Astrocyte (in vitro differentiated cells and primary cell): ENCODE data around the gene STX3. TPM values are rescaled to one million over a fixed set of nuclear protein-coding genes. Genes with fewer than 3 reads are reported as not detected.

Source experiments
- DNase-seq: peaks from one replicate; pipeline ENCODE4 v3.0.0-alpha.2; 2010; ENCODE audit warnings: low read depth
- FAIRE-seq: peaks from 2 replicates; lab custom pipeline; 2011; peaks lifted over from hg19 to GRCh38; lab: Jason Lieb, UNC
- H2AFZ ChIP-seq: 2 replicates; pipeline ENCODE4 v1.6.0; 2012; ENCODE audit warnings: low read depth, low read length, inconsistent platforms
- H3K27ac ChIP-seq: 2 replicates; pipeline ENCODE4 v1.5.1; 2011; ENCODE audit warnings: low read depth, low read length, inconsistent platforms
- H3K27me3 ChIP-seq: 2 replicates; pipeline ENCODE4 v1.6.0; 2011; ENCODE audit warnings: low read length, inconsistent platforms; ENCODE audit not compliant: insufficient read depth
- H3K36me3 ChIP-seq: 2 replicates; pipeline ENCODE4 v1.5.1; 2011; ENCODE audit warnings: low read length, inconsistent platforms; ENCODE audit not compliant: insufficient read depth
- H3K4me1 ChIP-seq: 2 replicates; pipeline ENCODE4 v1.5.1; 2011; ENCODE audit warnings: low read length, inconsistent platforms; ENCODE audit not compliant: insufficient read depth
- H3K4me2 ChIP-seq: 2 replicates; pipeline ENCODE4 v1.6.0; 2012; ENCODE audit warnings: low read length, inconsistent platforms
- H3K4me3 ChIP-seq: 2 replicates; pipeline ENCODE4 v1.5.1; 2011; ENCODE audit warnings: low read depth, mild to moderate bottlenecking, low read length, inconsistent platforms; ENCODE audit not compliant: insufficient read depth
- H3K79me2 ChIP-seq: 2 replicates; pipeline ENCODE4 v1.6.0; 2012; ENCODE audit warnings: mild to moderate bottlenecking, low read length, inconsistent platforms; ENCODE audit not compliant: insufficient read depth
- H3K9ac ChIP-seq: 2 replicates; pipeline ENCODE4 v1.6.0; 2012; ENCODE audit warnings: mild to moderate bottlenecking, low read length, inconsistent platforms
- H3K9me3 ChIP-seq: 2 replicates; pipeline ENCODE4 v1.5.1; 2012; ENCODE audit warnings: low read depth, mild to moderate bottlenecking, low read length, inconsistent platforms; ENCODE audit not compliant: insufficient read depth
- H4K20me1 ChIP-seq: 2 replicates; pipeline ENCODE4 v1.6.0; 2012; ENCODE audit warnings: low read length, inconsistent platforms; ENCODE audit not compliant: insufficient read depth
- H3K27ac Mint-ChIP-seq: one replicate; pipeline ENCODE4 v1.8.0; 2021; ENCODE audit warnings: mild to moderate bottlenecking, mixed read lengths; ENCODE audit not compliant: unreplicated experiment
- H3K27me3 Mint-ChIP-seq: one replicate; pipeline ENCODE4 v1.8.0; 2021; ENCODE audit warnings: low read depth, mixed read lengths; ENCODE audit not compliant: unreplicated experiment
- H3K36me3 Mint-ChIP-seq: one replicate; pipeline ENCODE4 v1.8.0; 2021; ENCODE audit warnings: low read depth, mixed read lengths; ENCODE audit not compliant: unreplicated experiment
- H3K4me1 Mint-ChIP-seq: one replicate; pipeline ENCODE4 v1.8.0; 2021; ENCODE audit warnings: low read depth, mixed read lengths; ENCODE audit not compliant: unreplicated experiment
- H3K4me3 Mint-ChIP-seq: one replicate; pipeline ENCODE4 v1.8.0; 2021; ENCODE audit warnings: mild to moderate bottlenecking, moderate library complexity, mixed read lengths; ENCODE audit not compliant: unreplicated experiment
- H3K9me3 Mint-ChIP-seq: one replicate; pipeline ENCODE4 v1.8.0; 2021; ENCODE audit warnings: mild to moderate bottlenecking, mixed read lengths; ENCODE audit not compliant: unreplicated experiment
- EZH2 ChIP-seq: IDR thresholded peaks from 2 replicates; pipeline ENCODE4 v1.6.1; 2012; ENCODE audit warnings: mild to moderate bottlenecking, low read length, inconsistent platforms; ENCODE audit not compliant: insufficient read depth
- total RNA-seq: library from RNA; stranded (reverse); gene quantifications from 2 replicates; pipeline ENCODE4 v1.2.1, GENCODE V29; 2021
- TF ChIP-seq, protein P1 (sequence below): IDR thresholded peaks from 2 replicates; pipeline ENCODE4 v1.5.1; 2011; ENCODE audit warnings: low read depth, mild to moderate bottlenecking, inconsistent platforms, low read length, moderate library complexity; ENCODE audit not compliant: insufficient read depth

STX3 gene
- total RNA-seq, 1 donor from 2014 or later: 61.2 TPM

GRCh38 chr11:59761993-59762392 lies 6.8 kb downstream of the STX3 start:
- H3K4me3 Mint-ChIP-seq: no peak overlapping the region
- peaks cover 11% of the 10 kb centered on the region for H3K4me1 Mint-ChIP-seq
- Histone ChIP-seq H3K27ac (no peak overlapping the region), H3K4me3 (no peak overlapping the region), H3K36me3 (no peaks in the 10 kb centered on the region), H3K9ac (no peak overlapping the region), H4K20me1 (peaks cover 78% of the 10 kb centered on the region), H3K27me3 (no peaks in the 10 kb centered on the region), H3K4me2 (no peak overlapping the region), H3K9me3 (no peaks in the 10 kb centered on the region), H3K79me2 (peaks cover 44% of the 10 kb centered on the region), H2AFZ (no peak overlapping the region), H3K4me1 (peaks cover 2% of the 10 kb centered on the region)
- FAIRE-seq (no peak), DNase-seq (no peak)
- no peaks in the 10 kb centered on the region for H3K9me3 Mint-ChIP-seq
- no peak for TF ChIP-seq EZH2
- TF ChIP-seq, protein P1, sequence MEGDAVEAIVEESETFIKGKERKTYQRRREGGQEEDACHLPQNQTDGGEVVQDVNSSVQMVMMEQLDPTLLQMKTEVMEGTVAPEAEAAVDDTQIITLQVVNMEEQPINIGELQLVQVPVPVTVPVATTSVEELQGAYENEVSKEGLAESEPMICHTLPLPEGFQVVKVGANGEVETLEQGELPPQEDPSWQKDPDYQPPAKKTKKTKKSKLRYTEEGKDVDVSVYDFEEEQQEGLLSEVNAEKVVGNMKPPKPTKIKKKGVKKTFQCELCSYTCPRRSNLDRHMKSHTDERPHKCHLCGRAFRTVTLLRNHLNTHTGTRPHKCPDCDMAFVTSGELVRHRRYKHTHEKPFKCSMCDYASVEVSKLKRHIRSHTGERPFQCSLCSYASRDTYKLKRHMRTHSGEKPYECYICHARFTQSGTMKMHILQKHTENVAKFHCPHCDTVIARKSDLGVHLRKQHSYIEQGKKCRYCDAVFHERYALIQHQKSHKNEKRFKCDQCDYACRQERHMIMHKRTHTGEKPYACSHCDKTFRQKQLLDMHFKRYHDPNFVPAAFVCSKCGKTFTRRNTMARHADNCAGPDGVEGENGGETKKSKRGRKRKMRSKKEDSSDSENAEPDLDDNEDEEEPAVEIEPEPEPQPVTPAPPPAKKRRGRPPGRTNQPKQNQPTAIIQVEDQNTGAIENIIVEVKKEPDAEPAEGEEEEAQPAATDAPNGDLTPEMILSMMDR: no peak
- H3K27me3 Mint-ChIP-seq: no peaks in the 10 kb centered on the region
- peaks cover 12% of the 10 kb centered on the region for H3K36me3 Mint-ChIP-seq
- no peak overlapping the region for H3K27ac Mint-ChIP-seq

- Histone ChIP-seq H2AFZ (no peak overlapping the region), H3K4me3 (no peak overlapping the region), H3K4me1 (no peaks in the 10 kb centered on the region), H3K36me3 (no peaks in the 10 kb centered on the region), H3K9ac (no peak overlapping the region), H3K4me2 (no peak overlapping the region), H3K27ac (no peak overlapping the region), H3K9me3 (no peaks in the 10 kb centered on the region), H3K79me2 (peaks cover 46% of the 10 kb centered on the region), H3K27me3 (no peaks in the 10 kb centered on the region), H4K20me1 (peaks cover 88% of the 10 kb centered on the region)
- Mint-ChIP-seq H3K27me3 (no peaks in the 10 kb centered on the region), H3K36me3 (peaks cover 2% of the 10 kb centered on the region), H3K9me3 (no peaks in the 10 kb centered on the region), H3K27ac (peak overlapping the region; percentile 14), H3K4me1 (peaks cover 15% of the 10 kb centered on the region), H3K4me3 (no peak overlapping the region)
- FAIRE-seq (no peak), DNase-seq (no peak)
- TF ChIP-seq EZH2: no peak
- TF ChIP-seq, protein P1: no peak
These were observed 10.0 kb downstream of the STX3 start for GRCh38 chr11:59765068-59765735.

DNA sequence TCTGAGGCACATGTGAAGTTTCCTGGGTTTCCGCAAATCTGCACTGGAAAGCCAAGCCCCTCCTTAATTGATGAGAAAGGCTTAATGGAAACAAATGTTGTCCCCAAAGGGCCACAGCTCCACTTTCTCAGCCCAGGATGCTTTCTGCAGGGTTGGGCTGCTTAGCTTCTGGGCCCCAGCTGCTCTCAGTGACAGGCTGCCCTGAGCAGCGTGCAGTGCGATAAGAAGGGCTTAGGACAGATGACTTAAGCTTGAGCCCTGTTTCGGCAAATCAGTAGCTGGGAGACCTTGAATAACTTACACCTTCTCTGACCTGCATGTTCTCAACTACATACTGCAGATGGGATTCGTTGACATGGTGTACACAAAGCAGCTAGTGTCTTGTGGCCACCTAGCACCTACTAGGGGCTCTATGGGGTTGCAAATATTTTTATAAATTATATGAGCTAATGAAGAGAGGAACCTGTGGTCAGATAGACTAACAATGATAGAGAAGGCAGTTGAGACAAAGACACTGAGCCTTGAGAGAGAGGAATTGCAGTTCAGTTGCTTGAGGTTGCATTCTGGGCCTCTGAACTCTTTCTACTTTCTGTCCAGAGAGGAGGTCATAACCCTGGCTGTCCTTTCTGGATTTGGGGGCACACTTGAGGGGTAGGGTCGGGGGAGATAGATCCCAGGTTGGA lies 11.5 kb downstream of the STX3 start:
- Histone ChIP-seq H3K4me1 (no peaks in the 10 kb centered on the region), H3K79me2 (peaks cover 51% of the 10 kb centered on the region), H3K27ac (no peak overlapping the region), H2AFZ (no peak overlapping the region), H3K36me3 (no peaks in the 10 kb centered on the region), H3K9ac (no peak overlapping the region), H3K4me2 (no peak overlapping the region), H3K4me3 (no peak overlapping the region), H3K27me3 (no peaks in the 10 kb centered on the region), H4K20me1 (peaks cover 88% of the 10 kb centered on the region), H3K9me3 (no peaks in the 10 kb centered on the region)
- DNase-seq (no peak), FAIRE-seq (no peak)
- H3K4me1 Mint-ChIP-seq: peaks cover 19% of the 10 kb centered on the region
- H3K4me3 Mint-ChIP-seq: peak overlapping the region; percentile 37
- H3K9me3 Mint-ChIP-seq: no peaks in the 10 kb centered on the region
- no peak overlapping the region for H3K27ac Mint-ChIP-seq
- H3K36me3 Mint-ChIP-seq: peaks cover 2% of the 10 kb centered on the region
- no peak for TF ChIP-seq EZH2
- TF ChIP-seq, protein P1: no peak
- H3K27me3 Mint-ChIP-seq: no peaks in the 10 kb centered on the region
